ENCODE data around the gene ECPAS.

The ECPAS gene

DNA sequence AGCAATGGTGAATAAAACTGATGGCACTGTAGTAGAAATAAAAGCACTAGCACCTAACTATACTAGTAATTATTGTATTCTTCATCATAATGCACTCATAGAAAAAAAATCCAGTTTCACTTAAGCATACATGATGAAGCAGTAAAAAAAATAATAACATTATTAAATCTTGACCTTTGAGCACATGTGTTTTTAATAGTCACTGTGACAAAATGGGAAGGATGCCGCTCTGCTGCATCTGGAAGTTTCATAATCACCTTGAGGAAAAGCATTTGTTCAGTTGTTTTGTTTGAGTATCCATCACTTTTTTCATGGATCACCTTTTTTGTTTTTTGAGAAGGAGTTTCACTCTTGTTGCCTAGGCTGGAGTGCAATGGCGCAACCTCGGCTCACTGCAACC is 167.4 kb downstream of the ECPAS start:
- Histone ChIP-seq H3K9ac (ENCODE audit: low read depth, low read length) (no peak overlapping the region), H3K27ac (ENCODE audit: low read length) (no peak overlapping the region), H3K36me3 (ENCODE audit: insufficient read depth, low read depth, low read length) (no peaks in the 10 kb centered on the region), H3K9me3 (ENCODE audit: insufficient read depth, low read depth, low read length) (no peaks in the 10 kb centered on the region; the same call in 1 of the 2 replicates), H3K4me3 (ENCODE audit: low read length) (no peak overlapping the region), H3K4me1 (ENCODE audit: insufficient read depth, low read length) (no peaks in the 10 kb centered on the region), H3K27me3 (ENCODE audit: insufficient read depth, low read length) (no peaks in the 10 kb centered on the region)

All from iPS-20b (cell line).